GM12878 (cell line): ENCODE measurements around the gene GRM1. TPM values are rescaled to one million over a fixed set of nuclear protein-coding genes. Genes with fewer than 3 reads are reported as not detected.

Source experiments
- ATAC-seq: fragments of 200-7000 bp; cut with Tn5 transposase; 3 replicates; pipeline ENCODE4 v1.9.1; 2020; ENCODE audit warnings: mild to moderate bottlenecking, moderate library complexity
- BruUV-seq: library from RNA; stranded (reverse); fragments of 400-500 nt; replicated peaks from 2 replicates; lab custom pipeline; 2021; lab: Mats Ljungman, UMichigan
- CTCF ChIA-PET: fragments of 300-600 bp; sonication (Branson Sonifier 250); formaldehyde crosslinking; extraction: SDS; loops from one replicate; lab custom pipeline; 2021; ENCODE audit warnings: inconsistent platforms; lab: Yijun Ruan, JAX
- POLR2A ChIA-PET: fragments of 350-600 bp; formaldehyde crosslinking; extraction: SDS; loops from one replicate; lab custom pipeline; 2021; ENCODE audit warnings: inconsistent platforms; lab: Charles Lee
- RAD21 ChIA-PET: fragments of 300-600 bp; sonication (Branson Sonifier 250); formaldehyde crosslinking; loops from one replicate; lab custom pipeline; 2023; ENCODE audit warnings: antibody characterized with exemption; ENCODE audit not compliant: unreplicated experiment; lab: Charles Lee
- SMC1A ChIA-PET: fragments of 300-600 bp; sonication (Branson Sonifier 250); formaldehyde crosslinking; loops from one replicate; lab custom pipeline; 2023; ENCODE audit not compliant: unreplicated experiment, uncharacterized antibody; lab: Charles Lee
- DNase-seq: peaks from one replicate; pipeline ENCODE4 v3.0.0-alpha.2; 2011; ENCODE audit warnings: low read depth, low spot score
- FAIRE-seq: peaks from 3 replicates; lab custom pipeline; 2011; peaks lifted over from hg19 to GRCh38; lab: Jason Lieb, UNC
- H2AFZ ChIP-seq: 2 replicates; pipeline ENCODE4 v1.6.0; 2011; ENCODE audit warnings: low read depth, low read length, control low read depth; ENCODE audit not compliant: control insufficient read depth
- H3K27ac ChIP-seq: 2 replicates; pipeline ENCODE4 v1.5.1; 2011; ENCODE audit warnings: control low read depth; ENCODE audit not compliant: control insufficient read depth, insufficient read depth
- H3K27me3 ChIP-seq, 2 experiments: replicated peaks in 1 of 2; 2 replicates each; pipeline versions ENCODE4 v1.6.0 to v1.6.1; 2011; ENCODE audit warnings: low read length in 1 of 2; ENCODE audit not compliant: control insufficient read depth in 2 of 2, insufficient read depth in 2 of 2
- H3K36me3 ChIP-seq, 2 experiments: 2 replicates each; pipeline ENCODE4 v1.5.1; 2011; ENCODE audit warnings: low read length in 1 of 2; ENCODE audit not compliant: control insufficient read depth in 2 of 2, insufficient read depth in 2 of 2
- H3K4me1 ChIP-seq: 2 replicates; pipeline ENCODE4 v1.6.1; 2011; ENCODE audit warnings: mild to moderate bottlenecking, low read length, moderate library complexity, mixed read lengths; ENCODE audit not compliant: control insufficient read depth, insufficient read depth
- H3K4me2 ChIP-seq: 2 replicates; pipeline ENCODE4 v1.6.0; 2011; ENCODE audit warnings: control low read depth; ENCODE audit not compliant: control insufficient read depth, insufficient read depth
- H3K4me3 ChIP-seq: fragments of 200-600 bp; sonication (generic); 2 replicates; pipeline ENCODE4 v1.5.1; 2016
- H3K79me2 ChIP-seq: 2 replicates; pipeline ENCODE4 v1.6.0; 2011; ENCODE audit warnings: low read length; ENCODE audit not compliant: control insufficient read depth, insufficient read depth
- H3K9ac ChIP-seq: 2 replicates; pipeline ENCODE4 v1.8.0; 2011; ENCODE audit warnings: low read length, control low read depth, mixed read lengths; ENCODE audit not compliant: control insufficient read depth, insufficient read depth
- H3K9me3 ChIP-seq: replicated peaks from 3 replicates; pipeline ENCODE4 v1.5.1; 2011; ENCODE audit warnings: mild to moderate bottlenecking, low read length; ENCODE audit not compliant: control insufficient read depth, insufficient read depth
- H4K20me1 ChIP-seq: 2 replicates; pipeline ENCODE4 v1.6.0; 2011; ENCODE audit not compliant: control insufficient read depth, insufficient read depth
- BRCA1 ChIP-seq: IDR thresholded peaks from 2 replicates; pipeline ENCODE4 v1.6.1; 2011; ENCODE audit warnings: low read depth, low read length, improper control_type of control experiment
- CBX5 ChIP-seq: sonication (generic); IDR thresholded peaks from 2 replicates; pipeline ENCODE4 v1.6.1; 2016; ENCODE audit warnings: low read depth, moderate library complexity, mild to moderate bottlenecking, inconsistent platforms
- CHD2 ChIP-seq: IDR thresholded peaks from 2 replicates; pipeline ENCODE4 v1.6.1; 2011; ENCODE audit warnings: low read depth, low read length, improper control_type of control experiment, borderline replicate concordance
- CHD4 ChIP-seq: fragments of 200-600 bp; sonication (generic); IDR thresholded peaks from 2 replicates; pipeline ENCODE4 v1.6.1; 2016; ENCODE audit warnings: mild to moderate bottlenecking
- CREB1 ChIP-seq: IDR thresholded peaks from 2 replicates; pipeline ENCODE4 v1.6.1; 2012; ENCODE audit warnings: low read depth, mild to moderate bottlenecking, inconsistent platforms
- DPF2 ChIP-seq: fragments of 450-650 bp; IDR thresholded peaks from 2 replicates; pipeline ENCODE4 v1.6.1; 2017; ENCODE audit warnings: mild to moderate bottlenecking
- E2F4 ChIP-seq: IDR thresholded peaks from 2 replicates; pipeline ENCODE4 v1.6.1; 2012; ENCODE audit warnings: low read depth, low read length, improper control_type of control experiment
- EED ChIP-seq: sonication (generic); IDR thresholded peaks from 2 replicates; pipeline ENCODE4 v1.6.1; 2016; ENCODE audit warnings: antibody characterized with exemption, low read depth
- EGR1 ChIP-seq, 2 experiments: IDR thresholded peaks; 1 replicate in 1 of 2; 2 replicates in 1 of 2; pipeline ENCODE4 v1.6.1; 2011 to 2012; ENCODE audit warnings: low read depth in 2 of 2, low read length in 2 of 2, borderline replicate concordance in 1 of 2, mild to moderate bottlenecking in 1 of 2, moderate library complexity in 1 of 2
- KAT2A ChIP-seq: conservative IDR thresholded peaks from 2 replicates; pipeline ENCODE4 v1.6.1; 2011; ENCODE audit warnings: low read depth, low read length; ENCODE audit not compliant: control insufficient read depth
- MYB ChIP-seq: fragments of 150-350 bp; IDR thresholded peaks from 2 replicates; pipeline ENCODE4 v1.6.1; 2014; ENCODE audit warnings: mild to moderate bottlenecking, low read depth, low read length, borderline replicate concordance
- NFYA ChIP-seq: IDR thresholded peaks from 2 replicates; pipeline ENCODE4 v1.6.1; 2011; ENCODE audit warnings: low read depth, mild to moderate bottlenecking, low read length, improper control_type of control experiment, borderline replicate concordance
- RUNX3 ChIP-seq: IDR thresholded peaks from 2 replicates; pipeline ENCODE4 v1.6.1; 2012; ENCODE audit warnings: low read length, inconsistent platforms
- SUPT20H ChIP-seq: IDR thresholded peaks from 2 replicates; pipeline ENCODE4 v1.6.1; 2011; ENCODE audit warnings: low read depth, mild to moderate bottlenecking, low read length, moderate library complexity, borderline replicate concordance; ENCODE audit not compliant: control insufficient read depth
- TARDBP ChIP-seq: IDR thresholded peaks from 2 replicates; pipeline ENCODE4 v1.6.1; 2016; ENCODE audit warnings: borderline replicate concordance
- WGBS: methylation state at CpG from one replicate; pipeline ENCODE4 v1.1.6; 2016; ENCODE audit warnings: low lambda C conversion rate; ENCODE audit not compliant: insufficient replicate concordance, insufficient coverage; ENCODE audit errors: missing lambda C conversion rate; 5-methylcytosine and 5-hydroxymethylcytosine counted together
- in situ Hi-C: fragments of 300-500 bp; cut with MboI; formaldehyde crosslinking; loops from 9 replicates; pipeline ENCODE4 v1.14.3; 2018; ENCODE audit warnings: mixed read lengths
- intact Hi-C: fragments of 100-400 bp; cut with micrococcal nuclease; formaldehyde crosslinking; loops from one replicate; pipeline ENCODE4 v1.14.2; 2022; ENCODE audit not compliant: unreplicated experiment
- polyA plus RNA-seq, 11 experiments: library from polyadenylated mRNA; depleted of rRNA in 4 of 11; unstranded in 6 of 11; stranded (reverse) in 5 of 11; fragments of >200 nt; fragmentation: Nextera tagmentation in 4 of 11; fragmentation: Illumina TruSeq in 1 of 11; extraction: Ambion mirVana in 4 of 11; extraction: Trizol in 1 of 11; gene quantifications; 1 replicate in 1 of 11; 2 replicates in 10 of 11; pipeline versions ENCODE4 v1.2.1 to v1.2.3, GENCODE V29; 2011 to 2016; ENCODE audit warnings: inconsistent platforms in 2 of 11, missing spikeins in 2 of 11, low read depth in 1 of 11
- total RNA-seq, 4 experiments: library from RNA; depleted of rRNA in 3 of 4; stranded (reverse); fragments of >200 nt in 3 of 4; fragmentation: Illumina TruSeq in 1 of 4; extraction: Trizol in 1 of 4; gene quantifications; 2 replicates each; pipeline versions ENCODE4 v1.2.1 to v1.2.3, GENCODE V29; 2013 to 2021
- TF ChIP-seq, protein P1 (sequence below): IDR thresholded peaks from 2 replicates; pipeline ENCODE4 v1.6.1; 2012; ENCODE audit warnings: mild to moderate bottlenecking, low read depth, low read length
- TF ChIP-seq, protein P2 (sequence below): IDR thresholded peaks from 2 replicates; pipeline ENCODE4 v1.6.1; 2011; ENCODE audit warnings: borderline replicate concordance, low read depth, mild to moderate bottlenecking, moderate library complexity, low read length; ENCODE audit not compliant: insufficient read depth, poor library complexity, severe bottlenecking

The GRM1 gene
- total and polyA plus RNA-seq, 10 of the 15 experiments (the other 5 are each of a cell fraction or from before 2014, with no cell fraction given), result 0.04 TPM; not detected in 9

DNA sequence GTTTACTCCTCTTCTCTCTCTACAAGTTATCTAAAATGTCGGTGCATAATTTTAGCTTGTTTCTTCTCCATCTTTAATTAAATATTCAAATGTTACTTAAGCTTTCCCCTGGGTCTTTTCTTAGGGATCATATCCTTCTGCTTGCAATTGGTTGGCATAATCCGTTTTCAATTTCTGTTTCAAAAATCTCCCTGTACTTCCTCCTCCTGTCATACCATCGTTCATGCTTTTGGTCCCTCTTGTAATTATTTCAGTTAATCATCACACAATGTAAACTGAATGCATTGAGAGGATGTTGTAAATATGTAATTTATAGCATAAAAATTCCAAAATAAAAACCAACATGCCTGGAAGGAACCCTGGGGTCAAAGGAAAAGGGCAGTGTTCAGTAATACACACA is 325.6 kb downstream of the GRM1 start:
- Histone ChIP-seq H3K27ac (no peak overlapping the region), H3K27me3 (no peaks in the 10 kb centered on the region), H3K9ac (no peak overlapping the region), H3K79me2 (no peaks in the 10 kb centered on the region), H2AFZ (no peak overlapping the region), H3K9me3 (no peaks in the 10 kb centered on the region), H4K20me1 (no peaks in the 10 kb centered on the region), H3K4me2 (no peak overlapping the region), H3K36me3 (no peaks in the 10 kb centered on the region), H3K4me3 (no peak overlapping the region), H3K4me1 (peaks cover 11% of the 10 kb centered on the region)
- 52% methylated on average over 3 of the region's 3 CpGs for WGBS
- intact Hi-C loops, result no loop called here
- no TSS peak for BruUV-seq
- FAIRE-seq, result no peak
- RAD21 ChIA-PET, result no interaction called here
- POLR2A ChIA-PET, result no interaction called here
- SMC1A ChIA-PET, result no interaction called here
- in situ Hi-C loops, result no loop called here
- CTCF ChIA-PET, result no interaction called here
- no peak for TF ChIP-seq RUNX3
- no peak for TF ChIP-seq DPF2
- no peak for TF ChIP-seq EGR1 (IDR thresholded peaks at IDR 0.05; ENCODE audit: borderline replicate concordance in 1 of 2, low read depth in 2 of 2, low read length in 2 of 2)
- TF ChIP-seq E2F4, result no peak
- TF ChIP-seq TARDBP, result no peak
- TF ChIP-seq, protein P1, sequence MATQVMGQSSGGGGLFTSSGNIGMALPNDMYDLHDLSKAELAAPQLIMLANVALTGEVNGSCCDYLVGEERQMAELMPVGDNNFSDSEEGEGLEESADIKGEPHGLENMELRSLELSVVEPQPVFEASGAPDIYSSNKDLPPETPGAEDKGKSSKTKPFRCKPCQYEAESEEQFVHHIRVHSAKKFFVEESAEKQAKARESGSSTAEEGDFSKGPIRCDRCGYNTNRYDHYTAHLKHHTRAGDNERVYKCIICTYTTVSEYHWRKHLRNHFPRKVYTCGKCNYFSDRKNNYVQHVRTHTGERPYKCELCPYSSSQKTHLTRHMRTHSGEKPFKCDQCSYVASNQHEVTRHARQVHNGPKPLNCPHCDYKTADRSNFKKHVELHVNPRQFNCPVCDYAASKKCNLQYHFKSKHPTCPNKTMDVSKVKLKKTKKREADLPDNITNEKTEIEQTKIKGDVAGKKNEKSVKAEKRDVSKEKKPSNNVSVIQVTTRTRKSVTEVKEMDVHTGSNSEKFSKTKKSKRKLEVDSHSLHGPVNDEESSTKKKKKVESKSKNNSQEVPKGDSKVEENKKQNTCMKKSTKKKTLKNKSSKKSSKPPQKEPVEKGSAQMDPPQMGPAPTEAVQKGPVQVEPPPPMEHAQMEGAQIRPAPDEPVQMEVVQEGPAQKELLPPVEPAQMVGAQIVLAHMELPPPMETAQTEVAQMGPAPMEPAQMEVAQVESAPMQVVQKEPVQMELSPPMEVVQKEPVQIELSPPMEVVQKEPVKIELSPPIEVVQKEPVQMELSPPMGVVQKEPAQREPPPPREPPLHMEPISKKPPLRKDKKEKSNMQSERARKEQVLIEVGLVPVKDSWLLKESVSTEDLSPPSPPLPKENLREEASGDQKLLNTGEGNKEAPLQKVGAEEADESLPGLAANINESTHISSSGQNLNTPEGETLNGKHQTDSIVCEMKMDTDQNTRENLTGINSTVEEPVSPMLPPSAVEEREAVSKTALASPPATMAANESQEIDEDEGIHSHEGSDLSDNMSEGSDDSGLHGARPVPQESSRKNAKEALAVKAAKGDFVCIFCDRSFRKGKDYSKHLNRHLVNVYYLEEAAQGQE, result no peak
- TF ChIP-seq EED, result no peak
- TF ChIP-seq BRCA1, result no peak
- TF ChIP-seq SUPT20H, result no peak
- no peak for TF ChIP-seq CBX5
- no peak for TF ChIP-seq CREB1
- no peak for TF ChIP-seq MYB
- TF ChIP-seq CHD2, result no peak
- no peak for TF ChIP-seq NFYA
- no peak for TF ChIP-seq CHD4
- no peak for TF ChIP-seq KAT2A
- TF ChIP-seq, protein P2, sequence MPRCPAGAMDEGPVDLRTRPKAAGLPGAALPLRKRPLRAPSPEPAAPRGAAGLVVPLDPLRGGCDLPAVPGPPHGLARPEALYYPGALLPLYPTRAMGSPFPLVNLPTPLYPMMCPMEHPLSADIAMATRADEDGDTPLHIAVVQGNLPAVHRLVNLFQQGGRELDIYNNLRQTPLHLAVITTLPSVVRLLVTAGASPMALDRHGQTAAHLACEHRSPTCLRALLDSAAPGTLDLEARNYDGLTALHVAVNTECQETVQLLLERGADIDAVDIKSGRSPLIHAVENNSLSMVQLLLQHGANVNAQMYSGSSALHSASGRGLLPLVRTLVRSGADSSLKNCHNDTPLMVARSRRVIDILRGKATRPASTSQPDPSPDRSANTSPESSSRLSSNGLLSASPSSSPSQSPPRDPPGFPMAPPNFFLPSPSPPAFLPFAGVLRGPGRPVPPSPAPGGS, result no peak
- no peak for ATAC-seq
- no peak for DNase-seq
